IPS-18c (cell line): ENCODE data around the gene ELFN1.

Experiments used
- H3K4me3 ChIP-seq: 2 replicates; pipeline ENCODE4 v1.7.0; 2013; ENCODE audit warnings: low read depth, mild to moderate bottlenecking, low read length, moderate library complexity; ENCODE audit not compliant: insufficient read depth
- H3K9me3 ChIP-seq: one replicate; pipeline ENCODE4 v1.6.1; 2013; ENCODE audit warnings: mild to moderate bottlenecking, low read length, moderate library complexity; ENCODE audit not compliant: control insufficient read depth, insufficient read depth

Gene ELFN1

GRCh38 chr7:1669954-1670893, at the start of gene ELFN1:
Gene ELFN1, plus strand, starts transcription at chr7:1670277. Its CDS starts 74,320 bp downstream, at chr7:1744597.
- Histone ChIP-seq H3K9me3 (no peaks in the 10 kb centered on the region), H3K4me3 (peak within 1 kb of the TSS; percentile 65)

GRCh38 chr7:1620835-1621234, 49.2 kb upstream of the ELFN1 start:
- H3K4me3 ChIP-seq, result no peak overlapping the region
- peaks cover 2% of the 10 kb centered on the region for H3K9me3 ChIP-seq

- Histone ChIP-seq H3K9me3 (no peaks in the 10 kb centered on the region), H3K4me3 (no peak overlapping the region)
Measured at GRCh38 chr7:1621718-1622117, 48.4 kb upstream of the ELFN1 start.

- no peaks in the 10 kb centered on the region for H3K9me3 ChIP-seq
- H3K4me3 ChIP-seq, result no peak overlapping the region
Measured at GRCh38 chr7:1622441-1622840, 47.6 kb upstream of the ELFN1 start.

GRCh38 chr7:1623810-1624209, 46.3 kb upstream of the ELFN1 start:
- Histone ChIP-seq H3K9me3 (no peaks in the 10 kb centered on the region), H3K4me3 (no peak overlapping the region)

GRCh38 chr7:1624999-1625927, 44.8 kb upstream of the ELFN1 start:
- H3K4me3 ChIP-seq, result no peak overlapping the region
- no peaks in the 10 kb centered on the region for H3K9me3 ChIP-seq

GRCh38 chr7:1626769-1627168, 43.3 kb upstream of the ELFN1 start:
- Histone ChIP-seq H3K9me3 (no peaks in the 10 kb centered on the region), H3K4me3 (no peak overlapping the region)

- Histone ChIP-seq H3K9me3 (no peaks in the 10 kb centered on the region), H3K4me3 (no peak overlapping the region)
Measured at GRCh38 chr7:1630700-1631336, 39.3 kb upstream of the ELFN1 start.

- H3K4me3 ChIP-seq, result no peak overlapping the region
- no peaks in the 10 kb centered on the region for H3K9me3 ChIP-seq
Measured at GRCh38 chr7:1631678-1632077, 38.4 kb upstream of the ELFN1 start.

- Histone ChIP-seq H3K9me3 (peaks cover 3% of the 10 kb centered on the region), H3K4me3 (no peak overlapping the region)
Measured at GRCh38 chr7:1632506-1632905, 37.6 kb upstream of the ELFN1 start.

- peaks cover 5% of the 10 kb centered on the region for H3K9me3 ChIP-seq
- no peak overlapping the region for H3K4me3 ChIP-seq
Measured at GRCh38 chr7:1632916-1633785, 36.9 kb upstream of the ELFN1 start.

GRCh38 chr7:1635401-1635800, 34.7 kb upstream of the ELFN1 start:
- Histone ChIP-seq H3K9me3 (peaks cover 5% of the 10 kb centered on the region), H3K4me3 (no peak overlapping the region)

- H3K9me3 ChIP-seq, result peaks cover 5% of the 10 kb centered on the region
- no peak overlapping the region for H3K4me3 ChIP-seq
Measured at GRCh38 chr7:1637155-1637554, 32.9 kb upstream of the ELFN1 start.

- H3K4me3 ChIP-seq, result no peak overlapping the region
Measured at GRCh38 chr7:1638215-1638661, 31.8 kb upstream of the ELFN1 start.

GRCh38 chr7:1639071-1639470, 31.0 kb upstream of the ELFN1 start:
- Histone ChIP-seq H3K9me3 (peaks cover 5% of the 10 kb centered on the region), H3K4me3 (no peak overlapping the region)

More at GRCh38 chr7:1638215-1638661, 31.8 kb upstream of the ELFN1 start:
- H3K9me3 ChIP-seq, result peaks cover 5% of the 10 kb centered on the region

GRCh38 chr7:1639532-1640175, 30.4 kb upstream of the ELFN1 start:
- Histone ChIP-seq H3K9me3 (peaks cover 5% of the 10 kb centered on the region), H3K4me3 (no peak overlapping the region)
